ENCODE data around the gene SCGB1A1.

GRCh38 chr11:62432695-62433094 lies 13.9 kb downstream of the SCGB1A1 start:
- TF ChIP-seq CTCF (IDR thresholded peaks at IDR 0.05) (no peak), POLR2A (IDR thresholded peaks at IDR 0.05) (no peak)

Measured in esophagus squamous epithelium (tissue), 4 donors.